A549 (cell line): ENCODE data around the gene N4BP2. TPM values are rescaled to one million over a fixed set of nuclear protein-coding genes. Genes with fewer than 3 reads are reported as not detected.
"Not testable (repeated sequence)": the region's sequence is repeated elsewhere in the genome, so short reads cannot be mapped to it uniquely, and the experiment has no call there.

Source experiments
- ATAC-seq, 2 experiments: fragments of 200-7000 bp in 1 of 2; fragments of >200 bp in 1 of 2; cut with Nextera tagmentation in 1 of 2; cut with Tn5 transposase in 1 of 2; 3 replicates each; pipeline versions ENCODE4 v1.8.0 to v1.9.1; 2018 to 2020; ENCODE audit warnings: mild to moderate bottlenecking in 1 of 2, moderate library complexity in 1 of 2
- CTCF ChIA-PET: fragments of 300-600 bp; sonication (Branson Sonifier 250); formaldehyde crosslinking; extraction: SDS; loops from one replicate; lab custom pipeline; 2021; ENCODE audit warnings: antibody characterized with exemption, inconsistent platforms; lab: Yijun Ruan, JAX
- POLR2A ChIA-PET: fragments of 350-600 bp; formaldehyde crosslinking; extraction: SDS; loops from one replicate; lab custom pipeline; 2021; ENCODE audit warnings: antibody characterized with exemption, inconsistent platforms; lab: Yijun Ruan, JAX
- DNase-seq, 2 experiments: peaks; one replicate each; pipeline versions ENCODE4 v3.0.0 to v3.0.0-alpha.2; 2011 to 2016; ENCODE audit warnings: low read depth in 1 of 2, low spot score in 1 of 2
- FAIRE-seq: peaks from 2 replicates; lab custom pipeline; 2011; peaks lifted over from hg19 to GRCh38; lab: Jason Lieb, UNC
- H3K27ac ChIP-seq, 2 experiments: fragments of >200 bp; sonication (Bioruptor Twin); formaldehyde crosslinking; 3 replicates each; pipeline ENCODE4 v1.5.1; 2016 to 2017
- H3K4me1 ChIP-seq: fragments of >200 bp; sonication (Bioruptor Twin); formaldehyde crosslinking; 3 replicates; pipeline ENCODE4 v1.6.1; 2016
- H3K4me2 ChIP-seq: fragments of >200 bp; sonication (Bioruptor Twin); formaldehyde crosslinking; 3 replicates; pipeline ENCODE4 v1.6.1; 2016
- H3K4me3 ChIP-seq: fragments of >200 bp; sonication (Bioruptor Twin); formaldehyde crosslinking; 3 replicates; pipeline ENCODE4 v1.5.1; 2016
- H3K9me3 ChIP-seq: fragments of >200 bp; sonication (Bioruptor Twin); formaldehyde crosslinking; 3 replicates; pipeline ENCODE4 v1.6.1; 2016
- ATOH8 ChIP-seq: fragments of 250-450 bp; sonication (Bioruptor Pico); IDR thresholded peaks from 2 replicates; pipeline ENCODE4 v1.5.0; 2020; ENCODE audit warnings: low read depth, mild to moderate bottlenecking, moderate library complexity
- BCL3 ChIP-seq: fragments of >200 bp; sonication (Bioruptor Twin); formaldehyde crosslinking; IDR thresholded peaks from 3 replicates; pipeline ENCODE4 v1.6.1; 2016
- BHLHE40 ChIP-seq: IDR thresholded peaks from 2 replicates; pipeline ENCODE4 v1.6.1; 2012; ENCODE audit warnings: low read depth, low read length, inconsistent platforms
- CBX2 ChIP-seq: fragments of 200-600 bp; sonication (generic); IDR thresholded peaks from 2 replicates; pipeline ENCODE4 v1.6.1; 2016; ENCODE audit warnings: low read depth, mild to moderate bottlenecking, borderline replicate concordance
- CBX8 ChIP-seq: fragments of 200-600 bp; sonication (generic); IDR thresholded peaks from 2 replicates; pipeline ENCODE4 v1.6.1; 2016
- CEBPB ChIP-seq, 2 experiments: fragments of >200 bp in 1 of 2; sonication (Bioruptor Twin) in 1 of 2; formaldehyde crosslinking in 1 of 2; IDR thresholded peaks; 2 replicates each; pipeline ENCODE4 v1.6.1; 2012 to 2016
- CHD2 ChIP-seq: fragments of 150-350 bp; IDR thresholded peaks from 2 replicates; pipeline ENCODE4 v1.6.1; 2014; ENCODE audit warnings: low read length; ENCODE audit not compliant: partially characterized antibody
- CTCF ChIP-seq: fragments of >200 bp; sonication (Bioruptor Twin); formaldehyde crosslinking; IDR thresholded peaks from 3 replicates; pipeline ENCODE4 v1.5.1; 2016
- EHF ChIP-seq: fragments of 250-450 bp; sonication (Bioruptor Pico); IDR thresholded peaks from 2 replicates; pipeline ENCODE4 v1.5.0; 2020; ENCODE audit warnings: mild to moderate bottlenecking
- ESRRA ChIP-seq: fragments of 150-350 bp; IDR thresholded peaks from 2 replicates; pipeline ENCODE4 v1.6.1; 2014; ENCODE audit warnings: mild to moderate bottlenecking, low read length, borderline replicate concordance
- HOXB13 ChIP-seq: fragments of 250-450 bp; sonication (Bioruptor Pico); IDR thresholded peaks from 2 replicates; pipeline ENCODE4 v1.5.0; 2020; ENCODE audit warnings: low read depth, mild to moderate bottlenecking, moderate library complexity
- JUN ChIP-seq, 2 experiments: fragments of >200 bp; sonication (Bioruptor Twin); formaldehyde crosslinking; IDR thresholded peaks; 2 replicates in 1 of 2; 3 replicates in 1 of 2; pipeline ENCODE4 v1.6.1; 2016 to 2017
- KDM1A ChIP-seq: fragments of 200-600 bp; sonication (generic); IDR thresholded peaks from 2 replicates; pipeline ENCODE4 v1.6.1; 2016; ENCODE audit warnings: low read depth, mild to moderate bottlenecking
- MAFK ChIP-seq: fragments of 450-650 bp; IDR thresholded peaks from 2 replicates; pipeline ENCODE4 v1.6.1; 2014; ENCODE audit not compliant: partially characterized antibody
- MAZ ChIP-seq: fragments of 150-350 bp; IDR thresholded peaks from 2 replicates; pipeline ENCODE4 v1.6.1; 2014; ENCODE audit warnings: antibody characterized with exemption, low read depth, low read length, borderline replicate concordance
- MYC ChIP-seq: IDR thresholded peaks from 2 replicates; pipeline ENCODE4 v1.6.1; 2012; ENCODE audit warnings: mild to moderate bottlenecking, inconsistent platforms, low read length, improper control_type of control experiment, borderline replicate concordance
- NFE2L2 ChIP-seq: fragments of 150-350 bp; conservative IDR thresholded peaks from 2 replicates; pipeline ENCODE4 v1.6.1; 2014; ENCODE audit warnings: low read length
- NR3C1 ChIP-seq: fragments of >200 bp; sonication (Bioruptor Twin); formaldehyde crosslinking; IDR thresholded peaks from 3 replicates; pipeline ENCODE4 v1.6.1; 2017
- POLR2A ChIP-seq: IDR thresholded peaks from 2 replicates; pipeline ENCODE4 v1.6.1; 2012; ENCODE audit warnings: mild to moderate bottlenecking, low read length
- POLR2AphosphoS2 ChIP-seq: conservative IDR thresholded peaks from 2 replicates; pipeline ENCODE4 v1.6.1; 2012; ENCODE audit warnings: low read length, improper control_type of control experiment, inconsistent platforms
- RAD21 ChIP-seq, 2 experiments: fragments of >200 bp in 1 of 2; sonication (Bioruptor Twin) in 1 of 2; formaldehyde crosslinking in 1 of 2; IDR thresholded peaks in 1 of 2; conservative IDR thresholded peaks in 1 of 2; 2 replicates in 1 of 2; 3 replicates in 1 of 2; pipeline ENCODE4 v1.6.1; 2012 to 2018; ENCODE audit warnings: inconsistent platforms in 1 of 2
- RARB ChIP-seq: fragments of 250-450 bp; sonication (Bioruptor Pico); IDR thresholded peaks from 2 replicates; pipeline ENCODE4 v1.8.0; 2021; ENCODE audit warnings: mild to moderate bottlenecking, moderate library complexity
- RFX5 ChIP-seq: fragments of 450-650 bp; IDR thresholded peaks from 2 replicates; pipeline ENCODE4 v1.7.1; 2014; ENCODE audit warnings: antibody characterized with exemption, mild to moderate bottlenecking, moderate library complexity
- RNF2 ChIP-seq: fragments of 200-600 bp; sonication (generic); IDR thresholded peaks from 2 replicates; pipeline ENCODE4 v1.6.1; 2016; ENCODE audit warnings: low read depth, mild to moderate bottlenecking, antibody characterized with exemption, moderate library complexity, borderline replicate concordance
- TP53 ChIP-seq: fragments of 250-450 bp; sonication (Bioruptor Pico); IDR thresholded peaks from 2 replicates; pipeline ENCODE4 v1.5.0; 2021; ENCODE audit warnings: mild to moderate bottlenecking, moderate library complexity
- ZFP36 ChIP-seq: fragments of 450-650 bp; IDR thresholded peaks from 2 replicates; pipeline ENCODE4 v1.6.1; 2014; ENCODE audit warnings: borderline replicate concordance; ENCODE audit not compliant: partially characterized antibody
- WGBS: methylation state at CpG from one replicate; pipeline ENCODE4 v1.1.6; 2017; ENCODE audit errors: missing lambda C conversion rate; 5-methylcytosine and 5-hydroxymethylcytosine counted together
- polyA plus RNA-seq, 4 experiments: library from polyadenylated mRNA; depleted of rRNA in 3 of 4; stranded (reverse); fragments of >200 nt; fragmentation: RNase III in 1 of 4; extraction: RNeasy Plus Mini Kit Qiagen cat#74134 plus additional on column Dnase treatment in 1 of 4; gene quantifications; 2 replicates in 3 of 4; 3 replicates in 1 of 4; pipeline ENCODE4 v1.2.3, GENCODE V29; 2011 to 2017

Gene N4BP2
- polyA plus RNA-seq, 2 of the 4 experiments (the other 2 are of a cell fraction) = 2.7 to 10.4 TPM

GRCh38 chr4:40134206-40134917, 77.7 kb downstream of the N4BP2 start:
- 71% methylated on average over 1 of the region's 1 CpG for WGBS
- ATAC-seq (no peak), FAIRE-seq (no peak), DNase-seq (peak in 1 of 2 experiments; percentile 2)
- Histone ChIP-seq H3K4me2 (no peak overlapping the region), H3K4me3 (no peak overlapping the region), H3K4me1 (no peaks in the 10 kb centered on the region), H3K9me3 (no peaks in the 10 kb centered on the region), H3K27ac (no peak overlapping the region)
- TF ChIP-seq NR3C1 (no peak), MAZ (no peak), CBX2 (no peak), POLR2A (no peak), ATOH8 (no peak), RFX5 (no peak), CEBPB (IDR thresholded peaks at IDR 0.05) (no peak), BCL3 (no peak), TP53 (no peak), ZFP36 (no peak), CHD2 (no peak), RARB (no peak), MYC (no peak), RAD21 (conservative IDR thresholded peaks at IDR 0.05 in 1 of 2, IDR thresholded peaks at IDR 0.05 in 1 of 2) (no peak), NFE2L2 (no peak), JUN (IDR thresholded peaks at IDR 0.05) (no peak), CTCF (no peak), POLR2AphosphoS2 (no peak)
- POLR2A ChIA-PET = no interaction called here
- CTCF ChIA-PET = no interaction called here

GRCh38 chr4:40136202-40136601, 79.6 kb downstream of the N4BP2 start:
- H3K9me3 ChIP-seq, DNase-seq, H3K4me1 ChIP-seq, H3K27ac ChIP-seq, H3K4me2 ChIP-seq, ATAC-seq, CTCF ChIA-PET, POLR2A ChIA-PET, H3K4me3 ChIP-seq, FAIRE-seq: not testable (repeated sequence)
- WGBS = 95% methylated on average over 8 of the region's 9 CpGs

GRCh38 chr4:40140196-40140595, 83.5 kb downstream of the N4BP2 start:
- ChIA-PET CTCF (no interaction called here), POLR2A (no interaction called here)
- ATAC-seq = no peak
- Histone ChIP-seq H3K4me3 (no peak overlapping the region), H3K27ac (no peak overlapping the region), H3K4me2 (no peak overlapping the region), H3K4me1 (no peaks in the 10 kb centered on the region), H3K9me3 (no peaks in the 10 kb centered on the region)
- FAIRE-seq = no peak
- no peak for DNase-seq
- TF ChIP-seq CBX8 (no peak), KDM1A (no peak), EHF (no peak), HOXB13 (CRISPR knock-in tag) (no peak), BHLHE40 (no peak), MAFK (no peak), ESRRA (no peak), RNF2 (no peak)

- POLR2A ChIA-PET = not testable (repeated sequence)
Measured at GRCh38 chr4:40140597-40140996, 83.9 kb downstream of the N4BP2 start.

More at GRCh38 chr4:40140597-40140996, 83.9 kb downstream of the N4BP2 start:
- FAIRE-seq, H3K27ac ChIP-seq, CTCF ChIA-PET, H3K4me3 ChIP-seq, H3K4me2 ChIP-seq, ATAC-seq, H3K9me3 ChIP-seq, H3K4me1 ChIP-seq, DNase-seq: not testable (repeated sequence)
- 88% methylated on average over 4 of the region's 4 CpGs for WGBS
